Peyer's patch (tissue), 4 donors: ENCODE results near the gene CISD3. TPM values are rescaled to one million over a fixed set of nuclear protein-coding genes. Genes with fewer than 3 reads are reported as not detected.

Source experiments
- DNase-seq, 3 donors: peaks; one replicate each; pipeline ENCODE4 v3.0.0-alpha.2; 2017 to 2019
- H3K27ac ChIP-seq, 4 donors: fragments of 200-600 bp; sonication (generic); one replicate each; pipeline ENCODE4 v1.5.1; 2016 to 2019
- H3K27me3 ChIP-seq, 2 donors: fragments of 200-600 bp; sonication (generic); one replicate each; pipeline ENCODE4 v1.5.1; 2019
- H3K36me3 ChIP-seq, 3 donors: fragments of 200-600 bp; sonication (generic); one replicate each; pipeline ENCODE4 v1.5.1; 2016 to 2019
- H3K4me1 ChIP-seq, 4 donors: fragments of 200-600 bp; sonication (generic); one replicate each; pipeline ENCODE4 v1.5.1; 2016 to 2019
- H3K4me3 ChIP-seq, 4 donors: fragments of 200-600 bp; sonication (generic); 1 replicate in 3 of 4; 2 replicates in 1 of 4; pipeline ENCODE4 v1.5.1; 2016 to 2019; ENCODE audit warnings: mild to moderate bottlenecking in 1 of 4
- H3K9me3 ChIP-seq, 4 donors: fragments of 200-600 bp; sonication (generic); one replicate each; pipeline ENCODE4 v1.5.1; 2016 to 2019; ENCODE audit warnings: mild to moderate bottlenecking in 1 of 4
- CTCF ChIP-seq, 6 experiments: fragments of 450-650 bp in 4 of 6; fragments of 200-600 bp in 2 of 6; sonication (generic) in 1 of 6; IDR thresholded peaks; one replicate each; pipeline ENCODE4 v1.5.1; 2017 to 2019; ENCODE audit warnings: antibody characterized with exemption in 6 of 6, mild to moderate bottlenecking in 3 of 6, moderate library complexity in 1 of 6
- POLR2A ChIP-seq, 2 donors: fragments of 450-650 bp; IDR thresholded peaks; one replicate each; pipeline ENCODE4 v1.5.1; 2017; ENCODE audit warnings: antibody characterized with exemption in 2 of 2, mild to moderate bottlenecking in 2 of 2, moderate library complexity in 2 of 2
- total RNA-seq, 4 donors: library from RNA; depleted of rRNA; stranded (reverse); fragments of >200 nt; gene quantifications; one replicate each; pipeline ENCODE4 v1.1.0, GENCODE V29; 2016

Gene CISD3
- total RNA-seq, 4 donors from 2014 or later: 10.7 to 55.0 (median 43.2) TPM

- peaks cover 0 to 38% (median 0%) of the 10 kb centered on the region in 3 donors for H3K36me3 ChIP-seq
Observed at GRCh38 chr17:38738007-38738662, 8.0 kb downstream of the CISD3 start.

GRCh38 chr17:38738686-38739085 lies 8.5 kb downstream of the CISD3 start:
- peaks cover 0 to 73% (median 6%) of the 10 kb centered on the region in 4 donors for H3K4me1 ChIP-seq
- DNase-seq: no peak
- peak overlapping the region in 1 of 4 donors; percentile 26 for H3K27ac ChIP-seq
- H3K4me3 ChIP-seq: no peak overlapping the region
- H3K36me3 ChIP-seq: peaks cover 0 to 38% (median 0%) of the 10 kb centered on the region in 3 donors
- H3K27me3 ChIP-seq: no peaks in the 10 kb centered on the region
- no peaks in the 10 kb centered on the region for H3K9me3 ChIP-seq
- TF ChIP-seq POLR2A (IDR thresholded peaks at IDR 0.05) (no peak), CTCF (IDR thresholded peaks at IDR 0.05) (no peak)

More at GRCh38 chr17:38738007-38738662, 8.0 kb downstream of the CISD3 start:
- no peak overlapping the region for H3K4me3 ChIP-seq
- H3K4me1 ChIP-seq: peaks cover 0 to 73% (median 8%) of the 10 kb centered on the region in 4 donors
- peak in 1 of 3 donors; percentile 48 for DNase-seq
- TF ChIP-seq CTCF (IDR thresholded peaks at IDR 0.05): no peak
- TF ChIP-seq POLR2A (IDR thresholded peaks at IDR 0.05): no peak
- no peak overlapping the region for H3K27ac ChIP-seq
- no peaks in the 10 kb centered on the region for H3K27me3 ChIP-seq
- no peaks in the 10 kb centered on the region for H3K9me3 ChIP-seq

GRCh38 chr17:38739305-38739704 lies 9.2 kb downstream of the CISD3 start:
- peak in 2 of 3 donors; percentile 53 to 79 for DNase-seq
- Histone ChIP-seq H3K4me3 (no peak overlapping the region), H3K27me3 (no peaks in the 10 kb centered on the region), H3K4me1 (peaks cover 0 to 73% (median 5%) of the 10 kb centered on the region in 4 donors), H3K36me3 (peaks cover 0 to 38% (median 0%) of the 10 kb centered on the region in 3 donors), H3K27ac (peak overlapping the region in 1 of 4 donors; percentile 26), H3K9me3 (no peaks in the 10 kb centered on the region)
- TF ChIP-seq CTCF (IDR thresholded peaks at IDR 0.05) (no peak), POLR2A (IDR thresholded peaks at IDR 0.05) (no peak)

- TF ChIP-seq CTCF (IDR thresholded peaks at IDR 0.05): no peak
- TF ChIP-seq POLR2A (IDR thresholded peaks at IDR 0.05): no peak
- peaks cover 0 to 70% (median 4%) of the 10 kb centered on the region in 4 donors for H3K4me1 ChIP-seq
Observed at GRCh38 chr17:38740044-38740443, 9.9 kb downstream of the CISD3 start.

GRCh38 chr17:38740806-38741205 lies 10.7 kb downstream of the CISD3 start:
- Histone ChIP-seq H3K27me3 (no peaks in the 10 kb centered on the region), H3K9me3 (no peaks in the 10 kb centered on the region), H3K4me3 (no peak overlapping the region), H3K36me3 (peaks cover 0 to 32% (median 0%) of the 10 kb centered on the region in 3 donors), H3K4me1 (peaks cover 0 to 67% (median 2%) of the 10 kb centered on the region in 4 donors), H3K27ac (peak overlapping the region in 1 of 4 donors; percentile 86)
- peak in 1 of 3 donors; percentile 19 for DNase-seq
- TF ChIP-seq POLR2A (IDR thresholded peaks at IDR 0.05) (no peak), CTCF (IDR thresholded peaks at IDR 0.05) (no peak)

More at GRCh38 chr17:38740044-38740443, 9.9 kb downstream of the CISD3 start:
- Histone ChIP-seq H3K27ac (peak overlapping the region in 1 of 4 donors; percentile 26), H3K4me3 (no peak overlapping the region), H3K36me3 (peaks cover 0 to 38% (median 0%) of the 10 kb centered on the region in 3 donors), H3K27me3 (no peaks in the 10 kb centered on the region), H3K9me3 (no peaks in the 10 kb centered on the region)
- DNase-seq: no peak
